HG02642 (cell line): ENCODE results near the gene DNAH14.

Experiments
- ATAC-seq: cut with Tn5 transposase; IDR thresholded peaks from one replicate; pipeline ENCODE4 v1.9.1; 2021; ENCODE audit warnings: mild to moderate bottlenecking; ENCODE audit not compliant: unreplicated experiment, poor library complexity

Gene DNAH14

GRCh38 chr1:225422031-225422605 is 492.6 kb downstream of the DNAH14 start:
- no peak for ATAC-seq

DNA sequence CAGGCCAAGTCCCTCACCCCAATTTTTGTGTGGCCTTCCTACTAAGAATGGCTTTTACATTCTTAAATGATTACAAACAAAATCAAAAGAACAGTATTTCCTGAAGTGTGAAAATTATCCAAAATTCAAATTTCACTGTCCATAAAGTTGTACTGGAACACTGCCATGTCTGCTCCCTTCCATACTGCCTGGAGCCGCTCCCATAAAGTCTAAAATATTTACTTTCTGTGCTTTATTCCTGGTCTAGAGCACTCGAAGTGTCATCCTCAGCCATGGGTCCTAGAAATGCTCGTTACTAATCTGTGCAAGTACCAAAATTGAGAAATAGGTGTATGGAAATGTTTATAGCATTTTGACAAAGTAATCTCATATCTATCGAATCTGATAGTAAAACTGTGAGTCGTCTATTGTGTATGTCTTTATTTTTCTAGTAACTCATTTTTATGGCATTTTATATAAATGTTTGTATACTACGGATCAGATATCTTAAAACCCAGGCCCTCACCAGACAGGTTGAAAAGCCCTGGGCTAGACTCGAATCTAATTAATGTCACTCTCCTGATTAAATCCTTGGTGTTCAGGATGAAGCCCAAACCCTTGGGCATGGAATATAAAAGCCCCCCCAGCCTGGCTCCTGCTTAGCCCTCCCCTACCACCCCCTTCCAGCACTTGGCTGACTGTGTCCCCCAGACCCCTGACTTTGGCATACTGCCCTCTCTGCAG is 493.5 kb downstream of the DNAH14 start:
- ATAC-seq: no peak

DNA sequence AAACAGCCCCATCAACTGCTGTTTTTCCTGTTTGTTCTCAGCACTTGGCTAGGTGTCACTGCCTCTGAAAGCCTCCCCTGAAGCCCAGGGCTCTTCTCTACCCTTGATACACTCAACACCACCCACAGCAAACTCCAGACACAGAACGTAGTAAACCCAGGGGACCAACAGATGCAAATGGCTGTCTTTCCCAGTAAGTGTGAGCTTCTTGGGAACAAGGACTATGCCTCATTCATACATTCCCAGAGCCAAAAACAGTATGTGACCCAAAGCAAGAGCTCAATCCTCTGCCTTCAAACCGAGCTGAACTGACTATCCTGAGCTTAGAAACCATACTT is 494.0 kb downstream of the DNAH14 start:
- ATAC-seq: no peak

GRCh38 chr1:225424562-225425200 is 495.2 kb downstream of the DNAH14 start:
- no peak for ATAC-seq

GRCh38 chr1:225425201-225425786 is 495.8 kb downstream of the DNAH14 start:
- no peak for ATAC-seq

- no peak for ATAC-seq
Observed at GRCh38 chr1:225426395-225427234, 497.1 kb downstream of the DNAH14 start.

DNA sequence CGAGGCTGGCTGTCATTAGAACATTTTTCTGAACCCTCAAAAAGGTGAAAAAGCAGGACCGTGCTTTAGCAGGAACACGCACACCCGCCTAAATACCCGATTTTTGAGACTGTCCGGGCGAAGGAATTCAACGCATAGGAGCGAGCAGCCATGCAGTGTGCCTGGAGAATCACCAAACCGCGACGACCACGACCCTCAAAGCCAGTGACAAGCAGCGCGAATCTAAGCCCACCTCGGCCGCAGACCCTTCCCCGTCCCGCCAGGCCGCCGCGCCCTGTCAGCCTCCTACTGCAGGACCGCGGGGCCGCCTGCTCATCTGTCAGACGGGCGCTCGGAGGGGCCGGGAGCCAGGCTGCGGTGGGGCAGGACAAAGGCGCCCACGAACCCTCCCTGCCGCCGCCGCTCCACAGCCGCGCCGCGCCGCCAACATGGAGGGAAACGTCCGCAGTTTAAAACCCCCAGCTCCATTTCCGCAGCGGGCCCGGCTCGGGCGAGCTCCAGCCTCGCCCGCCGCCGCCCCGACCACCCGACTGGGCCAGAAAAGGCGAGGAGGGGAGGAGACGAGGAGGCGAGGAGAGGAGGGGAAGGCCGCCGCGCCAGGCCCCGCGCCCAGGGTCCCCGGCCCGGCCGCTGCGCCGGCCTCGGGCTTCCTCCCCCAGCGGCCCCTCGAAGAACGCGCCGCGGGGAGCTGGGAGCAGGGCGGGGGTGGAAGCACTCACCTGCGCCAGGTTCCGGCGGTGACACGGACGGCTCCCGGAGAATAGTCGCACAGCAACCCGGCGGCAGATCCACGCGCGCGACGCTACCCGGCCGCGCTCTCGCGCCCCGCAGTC is 498.0 kb downstream of the DNAH14 start, which contains the start of gene LBR:
Gene LBR, minus strand, starts transcription at position 804 of the 833 bp plus-strand sequence. CDS start 3,963 bp downstream, outside the sequence.
- ATAC-seq: peak; percentile 43

DNA sequence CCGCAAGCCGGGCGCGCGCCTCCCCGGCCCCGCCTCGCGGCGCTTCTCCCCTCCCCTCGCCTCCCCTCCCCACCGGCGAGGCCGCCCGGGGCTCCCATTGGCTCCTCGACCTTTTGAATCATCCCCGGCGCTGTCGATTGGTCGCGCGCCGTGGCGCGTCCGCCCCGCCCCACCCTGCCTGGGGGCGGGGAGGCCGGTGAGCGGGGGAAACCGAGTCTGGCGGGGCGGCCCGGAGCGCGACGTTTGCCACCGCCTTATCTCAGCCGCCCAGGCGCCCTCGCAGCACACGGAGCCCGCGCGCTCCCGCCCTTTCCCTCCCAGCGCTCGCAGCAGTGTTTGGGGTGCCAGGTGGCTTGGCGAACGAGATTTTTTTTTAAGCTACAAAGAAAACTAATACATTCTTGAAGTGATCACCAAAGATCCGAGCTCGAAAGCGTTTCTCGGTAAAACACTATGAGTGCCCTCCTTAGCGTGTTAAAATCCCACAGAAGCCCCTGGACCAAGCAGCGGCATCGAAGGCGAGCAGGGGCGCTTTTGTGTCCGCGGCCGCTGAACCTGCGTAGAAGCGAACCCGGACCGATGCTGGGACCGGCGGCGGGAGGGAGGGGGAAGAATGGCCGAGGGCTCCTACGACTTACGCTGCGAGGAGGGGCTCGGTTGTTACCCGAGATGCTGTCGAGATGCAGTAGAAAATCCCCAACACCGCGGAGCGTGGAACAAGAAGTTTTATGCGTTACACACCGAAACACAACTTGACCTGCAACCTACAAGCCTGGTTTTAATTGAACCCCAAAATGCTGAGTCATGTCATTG is 498.8 kb downstream of the DNAH14 start:
- peak; percentile 92 for ATAC-seq

- ATAC-seq: no peak
Observed at GRCh38 chr1:225428881-225429455, 499.5 kb downstream of the DNAH14 start.

DNA sequence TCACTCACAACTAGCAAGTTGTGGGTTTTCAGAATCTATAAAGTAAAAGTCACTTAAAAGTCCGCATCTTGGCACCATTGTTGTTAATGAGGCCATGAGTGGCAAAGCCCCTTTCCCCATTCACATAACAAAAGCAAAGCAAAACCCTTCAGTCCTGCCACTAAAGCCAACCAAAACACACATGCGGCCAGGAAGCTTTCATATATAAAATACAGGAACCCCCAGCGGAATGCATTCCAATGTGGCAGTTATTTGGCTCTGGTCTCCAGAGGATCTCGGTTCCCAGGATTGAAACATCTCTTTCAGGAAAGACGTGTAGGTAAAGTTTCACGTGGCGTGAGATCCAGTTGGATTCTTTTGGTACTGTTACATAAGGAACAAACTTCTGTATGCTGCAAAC is 500.8 kb downstream of the DNAH14 start:
- no peak for ATAC-seq

DNA sequence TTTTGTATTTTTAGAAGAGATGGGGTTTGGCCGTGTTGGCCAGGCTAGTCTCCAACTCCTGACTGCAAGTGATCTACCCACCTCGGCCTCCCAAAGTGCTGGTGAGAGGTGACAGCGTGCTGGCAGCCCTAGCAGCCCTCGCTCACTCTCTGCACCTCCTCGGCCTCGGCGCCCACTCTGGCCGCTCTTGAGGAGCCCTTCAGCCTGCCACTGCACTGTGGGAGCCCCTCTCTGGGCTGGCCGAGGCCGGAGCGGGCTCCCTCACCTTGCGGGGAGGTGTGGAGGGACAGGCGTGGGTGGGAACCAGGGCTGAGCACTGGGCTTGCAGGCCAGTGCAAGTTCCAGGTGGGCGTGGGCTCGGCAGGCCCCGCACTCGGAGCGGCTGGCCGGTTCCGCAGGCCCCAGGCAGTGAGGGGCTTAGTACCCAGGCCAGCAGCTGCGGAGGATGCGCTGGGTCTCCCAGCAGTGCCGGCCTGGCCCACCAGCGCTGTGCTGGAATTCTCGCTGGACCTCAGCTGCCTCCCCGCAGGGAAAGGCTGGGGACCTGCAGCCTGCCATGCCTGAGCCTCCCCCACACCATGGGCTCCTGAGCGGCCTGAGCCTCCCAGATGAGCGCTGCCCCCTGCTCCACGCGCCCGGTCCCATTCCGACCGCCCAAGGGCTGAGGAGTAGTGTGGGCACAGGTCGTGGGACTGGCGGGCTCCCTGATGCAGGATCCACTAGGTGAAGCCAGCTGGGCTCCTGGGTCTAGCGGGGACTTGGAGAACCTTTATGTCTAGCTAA is 501.8 kb downstream of the DNAH14 start:
- ATAC-seq: no peak

DNA sequence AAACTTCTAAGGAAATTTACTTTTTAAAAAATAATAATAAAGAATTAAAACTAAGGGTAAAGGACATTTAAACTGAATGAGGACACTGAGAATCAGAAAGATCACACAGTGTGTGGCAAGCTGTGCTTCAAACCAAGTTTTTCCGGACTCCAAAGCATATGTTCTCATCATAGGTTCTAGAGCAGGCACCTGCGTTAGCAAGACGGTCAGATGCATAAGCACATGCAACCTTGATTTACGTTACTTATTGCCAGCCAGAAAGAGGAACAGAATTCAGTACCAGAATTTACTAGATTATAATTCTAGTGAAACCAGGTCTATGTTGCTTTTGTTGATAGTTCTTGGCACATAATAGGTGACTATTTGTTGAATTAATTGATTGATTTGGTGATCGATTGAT is 504.6 kb downstream of the DNAH14 start:
- no peak for ATAC-seq

GRCh38 chr1:225435076-225435475 is 505.6 kb downstream of the DNAH14 start:
- no peak for ATAC-seq

DNA sequence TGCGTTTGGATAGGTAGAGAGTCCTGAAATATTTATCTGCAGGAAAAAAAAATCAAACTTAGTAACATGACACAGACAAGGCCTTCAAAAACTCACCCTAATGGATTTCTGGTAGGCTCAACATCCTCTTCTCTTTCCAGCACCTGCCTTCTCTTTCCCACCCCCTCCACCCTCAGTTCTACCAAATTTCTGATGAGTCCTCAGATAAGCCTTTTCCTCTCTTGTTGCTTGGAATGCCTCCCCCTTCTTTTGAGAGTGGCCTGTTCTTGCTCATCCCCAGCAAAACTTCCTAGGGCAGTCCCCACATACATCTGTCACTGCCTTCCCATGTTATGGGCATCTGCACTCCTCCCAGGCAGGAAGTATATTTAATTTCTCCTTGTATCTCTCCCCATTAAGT is 506.0 kb downstream of the DNAH14 start:
- peak; percentile 28 for ATAC-seq

GRCh38 chr1:225435957-225436392 is 506.5 kb downstream of the DNAH14 start:
- ATAC-seq: peak; percentile 75

DNA sequence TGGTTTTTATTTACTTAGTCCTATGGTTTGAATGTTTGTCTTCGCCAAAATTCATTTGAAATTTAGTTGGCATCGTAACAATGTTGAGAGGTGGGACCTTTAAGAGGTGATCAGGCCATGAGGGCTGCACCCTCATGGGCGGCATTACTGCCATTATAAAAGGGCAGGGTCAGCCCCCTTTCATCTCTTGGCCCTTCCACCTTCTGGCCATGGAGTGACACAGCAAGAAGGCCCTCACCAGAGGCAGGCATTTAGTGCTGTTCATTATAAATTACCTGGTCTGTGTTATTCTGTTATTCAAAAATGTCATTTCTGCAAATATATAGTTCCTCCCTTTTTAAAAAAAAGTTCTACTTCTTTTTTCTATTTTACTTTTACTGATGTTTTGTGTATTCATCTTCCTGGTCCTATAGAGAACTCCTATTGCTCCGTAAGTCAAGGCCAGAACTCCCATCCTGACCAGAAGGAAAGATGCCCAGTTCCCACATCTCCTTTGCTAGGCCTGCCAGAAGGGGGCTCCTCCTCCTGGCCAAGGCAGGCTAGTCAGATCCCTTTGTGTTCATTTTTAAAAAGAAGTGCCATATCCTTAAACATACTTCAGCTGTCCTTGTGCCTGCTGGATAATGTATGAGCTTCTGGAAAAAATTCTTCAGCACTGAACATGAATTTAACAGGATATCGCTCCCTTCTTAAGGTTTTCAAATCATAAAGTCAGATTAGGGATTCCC is 508.4 kb downstream of the DNAH14 start:
- no peak for ATAC-seq
